IMR-90 (cell line): Measurements from ENCODE around the gene TMCO5A.

Experiments used
- MXI1 ChIP-seq: IDR thresholded peaks from 2 replicates; pipeline ENCODE4 v1.6.1; 2012; ENCODE audit warnings: low read depth, mild to moderate bottlenecking, low read length, moderate library complexity, borderline replicate concordance
- USF2 ChIP-seq: fragments of 150-350 bp; IDR thresholded peaks from 2 replicates; pipeline ENCODE4 v1.6.1; 2017; ENCODE audit warnings: mild to moderate bottlenecking, antibody characterized with exemption, low read length, low read depth

DNA sequence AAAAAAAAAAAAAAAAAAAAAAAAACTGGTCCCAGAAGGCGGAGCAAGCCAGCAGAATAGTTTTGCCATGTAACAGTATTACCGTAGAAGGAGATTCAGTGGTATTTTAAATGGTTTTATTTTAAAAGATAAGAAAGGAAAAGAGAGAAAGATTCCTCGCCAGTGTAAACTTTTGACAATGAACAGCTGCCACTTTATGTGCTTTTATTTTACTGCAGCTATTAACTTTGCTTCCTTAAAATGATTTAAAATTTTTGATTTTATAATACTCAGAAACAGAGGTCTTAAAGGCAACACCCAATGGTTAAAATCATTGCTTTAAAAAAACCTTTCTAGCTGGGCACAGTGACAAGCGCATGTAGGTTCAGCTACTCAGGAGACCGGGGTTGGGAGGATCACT lies 46.8 kb downstream of the TMCO5A start:
- no peak for TF ChIP-seq MXI1
- TF ChIP-seq USF2, result no peak
